ENCODE measurements around the gene PFAS. TPM values are rescaled to one million over a fixed set of nuclear protein-coding genes. Genes with fewer than 3 reads are reported as not detected.

Gene PFAS
- total RNA-seq, 1 donor from 2014 or later = 35.4 TPM

DNA sequence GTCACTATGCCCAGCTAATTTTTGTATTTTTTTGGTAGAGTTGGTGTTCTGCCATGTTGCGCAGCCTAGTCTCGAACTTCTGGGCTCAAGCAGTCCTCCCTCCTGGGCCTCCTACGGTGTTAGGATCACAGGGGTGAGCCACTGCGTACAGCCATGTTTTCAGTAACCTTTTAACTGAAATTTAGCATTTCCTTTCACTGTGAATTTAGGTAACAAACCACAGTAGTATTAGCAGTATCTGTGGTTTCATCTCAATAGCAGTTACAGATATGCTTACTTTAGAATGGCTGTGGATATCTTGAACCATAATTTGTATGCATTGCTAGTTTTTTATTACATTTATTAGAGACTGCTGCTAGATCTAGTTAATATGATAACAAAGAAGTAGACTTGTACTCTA is 35.0 kb downstream of the PFAS start:
- TF ChIP-seq, protein P1, sequence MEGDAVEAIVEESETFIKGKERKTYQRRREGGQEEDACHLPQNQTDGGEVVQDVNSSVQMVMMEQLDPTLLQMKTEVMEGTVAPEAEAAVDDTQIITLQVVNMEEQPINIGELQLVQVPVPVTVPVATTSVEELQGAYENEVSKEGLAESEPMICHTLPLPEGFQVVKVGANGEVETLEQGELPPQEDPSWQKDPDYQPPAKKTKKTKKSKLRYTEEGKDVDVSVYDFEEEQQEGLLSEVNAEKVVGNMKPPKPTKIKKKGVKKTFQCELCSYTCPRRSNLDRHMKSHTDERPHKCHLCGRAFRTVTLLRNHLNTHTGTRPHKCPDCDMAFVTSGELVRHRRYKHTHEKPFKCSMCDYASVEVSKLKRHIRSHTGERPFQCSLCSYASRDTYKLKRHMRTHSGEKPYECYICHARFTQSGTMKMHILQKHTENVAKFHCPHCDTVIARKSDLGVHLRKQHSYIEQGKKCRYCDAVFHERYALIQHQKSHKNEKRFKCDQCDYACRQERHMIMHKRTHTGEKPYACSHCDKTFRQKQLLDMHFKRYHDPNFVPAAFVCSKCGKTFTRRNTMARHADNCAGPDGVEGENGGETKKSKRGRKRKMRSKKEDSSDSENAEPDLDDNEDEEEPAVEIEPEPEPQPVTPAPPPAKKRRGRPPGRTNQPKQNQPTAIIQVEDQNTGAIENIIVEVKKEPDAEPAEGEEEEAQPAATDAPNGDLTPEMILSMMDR (IDR thresholded peaks at IDR 0.05; ENCODE audit: insufficient read depth, low read depth, low read length) = no peak
- TF ChIP-seq EZH2 (IDR thresholded peaks at IDR 0.05; ENCODE audit: insufficient read depth, low read length) = no peak
- H4K20me1 ChIP-seq (ENCODE audit: insufficient read depth, low read length) = no peaks in the 10 kb centered on the region
- H3K27me3 ChIP-seq (ENCODE audit: insufficient read depth, low read length) = no peaks in the 10 kb centered on the region
- no peak overlapping the region for H3K4me3 ChIP-seq (ENCODE audit: insufficient read depth, low read depth, low read length)
- no peaks in the 10 kb centered on the region for H3K36me3 ChIP-seq (ENCODE audit: insufficient read depth, low read length)
- Mint-ChIP-seq H3K36me3 (ENCODE audit: low read depth, unreplicated experiment) (no peaks in the 10 kb centered on the region), H3K27me3 (ENCODE audit: low read depth, unreplicated experiment) (no peaks in the 10 kb centered on the region), H3K4me1 (ENCODE audit: low read depth, unreplicated experiment) (no peaks in the 10 kb centered on the region), H3K9me3 (ENCODE audit: unreplicated experiment) (no peaks in the 10 kb centered on the region), H3K4me3 (ENCODE audit: unreplicated experiment) (no peak overlapping the region), H3K27ac (ENCODE audit: unreplicated experiment) (no peak overlapping the region)
- H3K79me2 ChIP-seq (ENCODE audit: insufficient read depth, low read length) = peaks cover 2% of the 10 kb centered on the region
- H2AFZ ChIP-seq (ENCODE audit: low read depth, low read length) = no peak overlapping the region
- H3K4me1 ChIP-seq (ENCODE audit: insufficient read depth, low read length) = peaks cover 11% of the 10 kb centered on the region
- DNase-seq (ENCODE audit: low read depth) = no peak
- H3K9ac ChIP-seq (ENCODE audit: low read length) = no peak overlapping the region
- FAIRE-seq = no peak
- no peaks in the 10 kb centered on the region for H3K9me3 ChIP-seq (ENCODE audit: insufficient read depth, low read depth, low read length)
- H3K27ac ChIP-seq (ENCODE audit: low read depth, low read length) = no peak overlapping the region
- H3K4me2 ChIP-seq (ENCODE audit: low read length) = no peak overlapping the region

DNA sequence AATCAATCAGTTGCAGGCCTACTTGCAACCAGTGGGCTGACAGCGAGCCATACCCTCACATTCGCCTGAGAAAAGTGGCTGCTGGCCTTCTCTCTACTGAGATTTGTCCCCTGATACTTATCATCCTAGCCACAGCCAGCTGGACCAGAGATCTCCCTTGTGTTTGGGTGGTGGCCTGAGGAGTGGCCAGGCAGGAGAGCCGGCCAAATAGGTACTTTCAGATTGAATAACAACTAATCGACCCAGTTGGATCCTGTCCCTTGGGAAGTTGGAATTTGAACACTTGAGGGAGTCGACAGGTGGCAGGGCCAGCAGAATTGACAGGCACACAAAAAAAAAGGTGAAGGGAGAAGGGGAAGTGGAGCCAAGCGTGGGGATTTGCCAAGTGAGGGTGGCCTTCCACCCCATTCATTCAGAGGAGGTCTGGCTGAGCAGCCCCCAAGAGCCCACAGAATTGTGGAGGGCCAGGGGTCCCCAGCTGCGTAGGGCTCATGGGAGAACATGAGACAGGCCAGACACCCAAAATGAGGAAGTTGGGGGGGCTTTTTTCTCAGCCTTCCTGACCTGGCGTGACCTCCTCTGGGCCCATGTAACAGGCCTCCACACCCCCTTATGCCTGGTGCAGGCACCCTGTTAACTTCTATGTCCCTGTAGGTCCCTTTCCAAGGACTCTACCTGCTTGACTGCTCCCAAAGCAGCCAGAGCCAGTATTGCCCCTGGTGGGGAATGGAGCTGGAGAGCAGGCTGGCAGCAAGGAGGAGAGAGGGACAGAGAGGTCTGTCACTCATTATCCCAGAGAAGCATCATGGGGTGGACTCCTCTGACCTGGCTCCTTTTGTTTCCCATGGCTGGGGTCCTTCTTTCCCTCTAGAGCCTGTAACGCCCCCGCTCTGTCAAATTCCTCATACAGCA is 36.4 kb downstream of the PFAS start:
- H3K36me3 Mint-ChIP-seq (ENCODE audit: low read depth, unreplicated experiment) = no peaks in the 10 kb centered on the region
- TF ChIP-seq, protein P1 (IDR thresholded peaks at IDR 0.05; ENCODE audit: insufficient read depth, low read depth, low read length) = no peak
- no peak for TF ChIP-seq EZH2 (IDR thresholded peaks at IDR 0.05; ENCODE audit: insufficient read depth, low read length)
- no peak overlapping the region for H2AFZ ChIP-seq (ENCODE audit: low read depth, low read length)
- DNase-seq (ENCODE audit: low read depth) (no peak), FAIRE-seq (no peak)
- H3K4me2 ChIP-seq (ENCODE audit: low read length) = no peak overlapping the region
- H3K27ac ChIP-seq (ENCODE audit: low read depth, low read length) = no peak overlapping the region
- no peaks in the 10 kb centered on the region for H3K9me3 Mint-ChIP-seq (ENCODE audit: unreplicated experiment)
- H3K9me3 ChIP-seq (ENCODE audit: insufficient read depth, low read depth, low read length) = no peaks in the 10 kb centered on the region
- no peak overlapping the region for H3K4me3 ChIP-seq (ENCODE audit: insufficient read depth, low read depth, low read length)
- peaks cover 20% of the 10 kb centered on the region for H3K4me1 ChIP-seq (ENCODE audit: insufficient read depth, low read length)
- H3K27ac Mint-ChIP-seq (ENCODE audit: unreplicated experiment) = no peak overlapping the region
- peaks cover 3% of the 10 kb centered on the region for H3K4me1 Mint-ChIP-seq (ENCODE audit: low read depth, unreplicated experiment)
- no peaks in the 10 kb centered on the region for H3K27me3 ChIP-seq (ENCODE audit: insufficient read depth, low read length)
- H3K9ac ChIP-seq (ENCODE audit: low read length) = no peak overlapping the region
- H3K36me3 ChIP-seq (ENCODE audit: insufficient read depth, low read length) = no peaks in the 10 kb centered on the region
- no peaks in the 10 kb centered on the region for H4K20me1 ChIP-seq (ENCODE audit: insufficient read depth, low read length)
- no peaks in the 10 kb centered on the region for H3K27me3 Mint-ChIP-seq (ENCODE audit: low read depth, unreplicated experiment)
- H3K79me2 ChIP-seq (ENCODE audit: insufficient read depth, low read length) = peaks cover 6% of the 10 kb centered on the region
- no peak overlapping the region for H3K4me3 Mint-ChIP-seq (ENCODE audit: unreplicated experiment)

Measured in astrocyte (in vitro differentiated cells and primary cell).